Umbilical cord (tissue), 2 donors: ENCODE data around the gene TMX1. TPM values are rescaled to one million over a fixed set of nuclear protein-coding genes. Genes with fewer than 3 reads are reported as not detected.
"Not testable (repeated sequence)": the region's sequence is repeated elsewhere in the genome, so short reads cannot be mapped to it uniquely, and the experiment has no call there.

Source experiments
- DNase-seq: peaks from one replicate; pipeline ENCODE4 v3.0.0-alpha.2; 2015; ENCODE audit warnings: low spot score
- total RNA-seq: library from RNA; depleted of rRNA; stranded (reverse); fragments of >200 nt; gene quantifications from one replicate; pipeline ENCODE4 v1.2.3, GENCODE V29; 2014; ENCODE audit warnings: low replicate concordance; ENCODE audit not compliant: insufficient read depth

Gene TMX1, protein sequence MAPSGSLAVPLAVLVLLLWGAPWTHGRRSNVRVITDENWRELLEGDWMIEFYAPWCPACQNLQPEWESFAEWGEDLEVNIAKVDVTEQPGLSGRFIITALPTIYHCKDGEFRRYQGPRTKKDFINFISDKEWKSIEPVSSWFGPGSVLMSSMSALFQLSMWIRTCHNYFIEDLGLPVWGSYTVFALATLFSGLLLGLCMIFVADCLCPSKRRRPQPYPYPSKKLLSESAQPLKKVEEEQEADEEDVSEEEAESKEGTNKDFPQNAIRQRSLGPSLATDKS
- 44.8 TPM for total RNA-seq

GRCh38 chr14:51239813-51240803 is at the start of gene TMX1:
TMX1 (plus strand) TSS chr14:51240247; CDS start chr14:51240293, 46 bp downstream.
- DNase-seq = peak; percentile 100

DNA sequence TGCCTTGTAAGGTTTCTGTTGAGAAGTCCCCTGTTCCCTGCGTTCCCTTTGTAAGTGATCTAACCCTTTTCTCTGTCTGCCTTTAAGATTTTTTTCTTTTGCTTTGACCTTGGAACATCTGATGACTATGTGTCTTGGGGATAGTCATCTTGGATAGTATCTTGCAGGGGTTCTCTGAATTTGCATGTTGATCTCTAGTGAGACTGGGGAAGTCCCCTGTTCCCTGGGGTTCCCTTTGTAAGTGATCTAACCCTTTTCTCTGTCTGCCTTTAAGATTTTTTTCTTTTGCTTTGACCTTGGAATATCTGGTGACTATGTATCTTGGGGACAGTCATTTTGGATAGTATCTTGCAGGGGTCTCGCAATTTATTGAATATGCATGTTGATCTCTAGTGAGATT is 38.2 kb upstream of the TMX1 start:
- no peak for DNase-seq

- DNase-seq = no peak
Observed at GRCh38 chr14:51202914-51203665, 37.0 kb upstream of the TMX1 start.

- DNase-seq = no peak
Observed at GRCh38 chr14:51203881-51204280, 36.2 kb upstream of the TMX1 start.

DNA sequence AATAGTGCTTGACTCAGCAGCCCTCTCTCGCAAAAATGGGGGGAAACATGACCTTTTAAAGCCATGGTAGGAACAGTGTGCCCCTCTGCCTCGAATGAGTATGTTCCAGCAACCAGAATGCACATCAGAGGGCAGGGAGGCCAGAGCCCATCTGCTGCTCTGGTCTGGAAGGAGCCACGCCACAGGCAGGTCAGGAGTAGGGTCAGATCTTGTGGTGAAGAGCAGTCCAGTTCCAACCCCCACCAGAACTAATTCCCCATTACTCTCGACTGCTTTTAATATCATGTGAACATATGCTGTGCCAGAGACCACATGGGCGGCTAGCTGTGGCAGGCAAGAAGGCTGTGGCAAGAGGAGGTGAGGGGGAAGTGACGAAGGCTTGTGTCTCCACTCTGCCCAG is 34.6 kb upstream of the TMX1 start:
- DNase-seq = no peak

- no peak for DNase-seq
Observed at GRCh38 chr14:51206462-51206861, 33.6 kb upstream of the TMX1 start.

DNA sequence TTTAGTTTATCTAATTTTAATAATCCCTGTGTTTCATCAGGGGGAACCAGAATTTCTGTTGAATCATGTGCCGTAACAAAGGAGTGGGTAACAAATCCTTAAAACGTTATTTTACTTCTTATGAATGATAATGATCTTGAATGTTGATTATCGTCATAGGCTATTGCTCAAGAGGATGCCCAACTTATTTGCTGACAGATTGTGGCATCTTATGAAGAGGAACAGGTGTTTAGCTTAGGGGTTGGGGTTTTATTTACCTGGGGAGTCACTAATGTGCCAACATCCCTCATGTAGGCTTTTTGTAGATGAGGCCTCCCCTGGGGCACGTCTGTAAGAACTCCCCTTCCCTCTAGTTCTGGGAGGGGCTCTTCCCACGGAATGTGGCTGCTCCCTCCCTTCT is 32.4 kb upstream of the TMX1 start:
- DNase-seq = no peak

DNA sequence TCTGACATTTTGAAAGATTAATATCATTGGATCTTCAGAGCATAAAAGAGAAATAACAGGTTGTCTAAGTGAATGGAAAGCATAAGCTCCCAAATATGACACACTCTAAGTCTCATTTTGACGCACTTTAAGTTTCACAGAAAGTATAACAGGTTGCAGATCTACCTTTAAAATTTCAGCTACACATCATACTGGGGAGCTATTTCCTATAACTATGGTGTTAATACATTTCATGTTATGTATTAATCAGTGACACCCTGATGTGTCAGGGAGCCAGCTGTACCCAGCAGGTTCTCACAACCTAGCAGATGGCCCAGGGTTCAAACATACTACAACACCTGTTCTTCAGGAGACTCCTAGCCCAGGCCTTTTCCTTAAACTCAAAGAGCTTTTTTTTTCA is 31.1 kb upstream of the TMX1 start:
- no peak for DNase-seq

- DNase-seq = no peak
Observed at GRCh38 chr14:51209457-51209856, 30.6 kb upstream of the TMX1 start.

DNA sequence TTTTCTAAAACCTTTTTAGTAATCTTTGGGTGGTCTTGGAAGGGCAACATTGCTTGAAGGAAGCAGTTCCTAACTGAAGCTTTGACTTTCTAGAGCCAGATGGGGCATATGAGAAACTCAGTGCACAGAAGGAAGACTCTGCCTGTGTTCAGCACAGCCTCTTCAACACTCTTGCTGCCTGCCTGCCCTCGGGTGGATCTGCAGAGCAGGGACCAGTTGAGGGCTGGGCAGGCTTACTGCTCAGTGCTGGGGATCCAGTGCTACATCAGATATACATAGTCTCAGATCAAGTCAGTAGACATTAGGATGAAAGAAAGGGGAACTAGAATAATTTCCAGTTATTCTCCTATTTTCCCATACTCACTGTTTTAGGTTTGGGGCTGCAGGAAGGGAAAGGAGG is 29.5 kb upstream of the TMX1 start:
- no peak for DNase-seq

- DNase-seq = no peak
Observed at GRCh38 chr14:51211149-51211548, 28.9 kb upstream of the TMX1 start.

DNA sequence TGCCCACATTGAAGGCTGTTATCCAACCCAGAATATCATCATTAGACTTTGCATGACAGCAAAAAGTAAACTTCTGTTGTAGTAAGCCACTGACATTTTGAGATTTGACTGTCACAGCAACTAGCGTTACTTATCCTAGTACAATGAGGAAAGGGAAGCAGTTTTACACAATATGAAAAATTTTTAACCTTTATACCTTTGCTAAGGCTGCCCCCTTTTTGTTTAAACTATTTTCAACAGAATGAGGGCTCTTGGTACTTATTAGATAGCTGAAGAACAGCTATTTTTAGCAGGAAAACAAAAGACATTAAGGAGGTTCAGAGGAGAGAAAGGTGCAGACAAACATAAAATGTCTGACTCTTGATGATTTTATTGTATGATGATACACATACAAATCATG is 23.4 kb upstream of the TMX1 start:
- DNase-seq = no peak

- peak; percentile 55 for DNase-seq
Observed at GRCh38 chr14:51219473-51220448, 20.3 kb upstream of the TMX1 start.

GRCh38 chr14:51223463-51223862 is 16.6 kb upstream of the TMX1 start:
- not testable (repeated sequence) for DNase-seq

- no peak for DNase-seq
Observed at GRCh38 chr14:51224551-51224950, 15.5 kb upstream of the TMX1 start.

GRCh38 chr14:51225751-51226150 is 14.3 kb upstream of the TMX1 start:
- DNase-seq = no peak

DNA sequence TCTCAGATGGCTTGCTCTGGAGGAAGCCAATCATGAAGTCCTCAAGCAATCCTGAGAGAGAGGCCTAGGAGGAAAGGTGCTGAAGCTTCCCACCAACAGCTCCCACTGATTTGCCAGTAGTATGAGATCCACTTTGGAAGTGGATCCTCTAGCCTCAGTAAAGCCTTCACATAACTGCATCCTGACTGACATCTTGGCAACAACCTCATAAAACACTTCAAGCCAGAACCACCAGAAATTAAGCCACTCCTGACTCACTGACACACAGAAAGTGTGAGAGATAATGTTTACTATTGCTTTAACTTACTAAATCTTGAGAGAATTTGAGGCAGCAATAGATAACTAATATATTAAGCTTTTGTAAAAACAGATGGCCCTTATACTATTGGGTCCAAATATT is 11.7 kb upstream of the TMX1 start:
- peak; percentile 23 for DNase-seq

- DNase-seq = peak; percentile 78
Observed at GRCh38 chr14:51228890-51229289, 11.2 kb upstream of the TMX1 start.

- no peak for DNase-seq
Observed at GRCh38 chr14:51236314-51236713, 3.7 kb upstream of the TMX1 start.

GRCh38 chr14:51240804-51241380 is 845 bp downstream of the TMX1 start:
- DNase-seq = no peak
